Activated T-helper 2 cell treated with anti-CD3 and anti-CD28 coated beads, Interferon-gamma antibody, Interleukin-2, Interleukin-4, amounts not matched to agents 10 μg/mL and 5 μg/mL and 100 μg/mL, durations not matched to agents 14 hours and 24 hours and 36 hours (primary cell): ENCODE data around the gene WASHC2A. TPM values are rescaled to one million over a fixed set of nuclear protein-coding genes. Genes with fewer than 3 reads are reported as not detected.
"Not testable (repeated sequence)": the region's sequence is repeated elsewhere in the genome, so short reads cannot be mapped to it uniquely, and the experiment has no call there.

Experiments used
- DNase-seq: peaks from one replicate; pipeline ENCODE4 v3.0.0; 2021; ENCODE audit warnings: low spot score
- H3K27ac Mint-ChIP-seq: one replicate; pipeline ENCODE4 v1.8.0; 2021; ENCODE audit warnings: mixed read lengths
- H3K27me3 Mint-ChIP-seq: one replicate; pipeline ENCODE4 v1.8.0; 2021; ENCODE audit warnings: low read depth, mixed read lengths
- H3K36me3 Mint-ChIP-seq: one replicate; pipeline ENCODE4 v1.8.0; 2021; ENCODE audit warnings: low read depth, mixed read lengths
- H3K4me1 Mint-ChIP-seq: one replicate; pipeline ENCODE4 v1.8.0; 2021; ENCODE audit warnings: low read depth, mixed read lengths
- H3K4me3 Mint-ChIP-seq: one replicate; pipeline ENCODE4 v1.8.0; 2021; ENCODE audit warnings: low read depth, mild to moderate bottlenecking, moderate library complexity, mixed read lengths
- H3K9me3 Mint-ChIP-seq: one replicate; pipeline ENCODE4 v1.8.0; 2021; ENCODE audit warnings: mixed read lengths
- intact Hi-C: fragments of 100-400 bp; cut with micrococcal nuclease; formaldehyde crosslinking; loops from one replicate; pipeline ENCODE4 v1.15.1; 2023
- total RNA-seq: library from RNA; stranded (reverse); gene quantifications from 2 replicates; pipeline ENCODE4 v1.2.3, GENCODE V29; 2022

WASHC2A gene
- total RNA-seq, 1 donor from 2014 or later, result 23.2 TPM

DNA sequence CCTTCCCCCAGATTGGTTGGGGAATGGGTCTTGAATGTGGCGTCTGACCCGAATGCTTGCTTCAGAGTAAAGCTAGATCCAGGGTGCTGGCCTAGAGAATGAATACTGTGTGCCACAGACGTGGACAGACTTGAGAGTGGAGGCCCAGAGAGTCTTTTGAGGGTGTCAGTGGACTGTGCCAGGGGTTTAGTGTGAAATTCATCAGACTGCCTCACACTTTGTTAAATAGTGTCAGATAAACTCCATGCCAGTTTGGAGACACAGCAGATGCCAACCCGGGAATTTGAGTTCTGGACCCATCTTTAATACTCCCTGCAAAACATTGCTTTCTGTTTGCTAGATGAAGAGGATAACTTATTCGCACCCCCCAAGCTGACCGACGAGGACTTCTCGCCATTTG is 25.2 kb downstream of the WASHC2A start:
- not testable (repeated sequence) for H3K4me1 Mint-ChIP-seq, H3K36me3 Mint-ChIP-seq, H3K4me3 Mint-ChIP-seq

DNA sequence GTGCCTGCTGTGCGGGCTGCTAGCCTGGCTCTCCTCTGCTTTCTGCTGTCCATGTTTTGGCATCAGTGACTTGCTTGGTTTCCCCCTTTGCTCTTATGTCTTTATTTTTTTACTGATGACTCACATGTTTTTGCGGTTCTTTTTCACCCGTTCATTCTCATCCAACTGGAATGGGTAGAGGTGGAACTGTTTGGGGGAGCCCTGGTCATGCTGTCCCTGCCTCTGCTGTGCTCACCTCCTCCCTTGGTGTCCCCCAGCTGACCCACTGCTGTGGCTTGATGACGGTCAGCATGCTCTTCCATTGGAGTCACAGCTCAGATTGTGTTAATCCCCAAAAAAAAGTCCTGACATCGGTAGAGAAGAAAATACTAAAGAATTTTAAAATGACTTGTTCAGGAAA is 26.9 kb downstream of the WASHC2A start:
- H3K27ac Mint-ChIP-seq, intact Hi-C loops: not testable (repeated sequence)

More for the DNA sequence above, 25.2 kb downstream of the WASHC2A start:
- H3K27ac Mint-ChIP-seq, DNase-seq, intact Hi-C loops, H3K9me3 Mint-ChIP-seq, H3K27me3 Mint-ChIP-seq: not testable (repeated sequence)

DNA sequence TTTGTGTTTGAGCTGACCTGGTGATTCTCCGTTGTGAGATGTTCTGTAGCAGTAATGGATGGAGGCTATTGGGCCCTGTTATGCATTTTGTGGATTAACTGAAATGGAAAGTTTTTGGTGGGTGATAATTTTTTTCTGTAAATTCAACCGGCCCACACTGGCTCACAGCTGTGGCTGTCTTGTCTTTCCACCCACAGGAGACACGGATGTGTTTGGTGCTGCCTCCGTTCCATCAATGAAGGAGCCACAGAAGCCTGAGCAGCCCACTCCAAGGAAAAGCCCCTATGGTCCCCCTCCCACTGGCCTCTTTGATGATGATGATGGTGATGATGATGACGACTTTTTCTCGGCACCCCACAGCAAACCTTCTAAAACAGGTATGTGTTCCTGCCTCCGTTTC is 27.6 kb downstream of the WASHC2A start:
- H3K4me1 Mint-ChIP-seq, H3K27me3 Mint-ChIP-seq, H3K36me3 Mint-ChIP-seq, H3K27ac Mint-ChIP-seq, DNase-seq, intact Hi-C loops, H3K4me3 Mint-ChIP-seq, H3K9me3 Mint-ChIP-seq: not testable (repeated sequence)

More for the DNA sequence above, 26.9 kb downstream of the WASHC2A start:
- not testable (repeated sequence) for H3K4me1 Mint-ChIP-seq, H3K36me3 Mint-ChIP-seq, DNase-seq, H3K27me3 Mint-ChIP-seq, H3K9me3 Mint-ChIP-seq, H3K4me3 Mint-ChIP-seq

DNA sequence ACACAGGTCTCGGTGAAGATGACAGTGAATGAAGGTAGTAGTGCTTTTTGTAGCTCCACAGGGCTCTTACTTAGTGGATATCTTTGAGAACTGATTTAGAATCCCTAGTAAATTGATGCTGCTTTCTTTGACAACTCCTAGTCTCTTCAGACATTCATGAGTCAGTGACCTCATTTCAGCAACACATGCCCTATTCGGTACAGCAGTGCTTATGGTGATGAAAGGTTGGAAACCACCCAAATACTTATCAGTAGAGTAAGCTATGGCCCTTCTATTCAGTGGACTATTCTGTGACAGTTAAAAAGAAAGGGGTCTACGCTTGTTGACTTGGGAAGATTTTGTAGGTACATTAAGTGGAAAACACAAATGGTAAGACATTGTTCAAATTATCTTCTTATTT is 29.0 kb downstream of the WASHC2A start:
- H3K4me1 Mint-ChIP-seq, DNase-seq, H3K36me3 Mint-ChIP-seq, H3K4me3 Mint-ChIP-seq, H3K9me3 Mint-ChIP-seq, H3K27ac Mint-ChIP-seq, intact Hi-C loops, H3K27me3 Mint-ChIP-seq: not testable (repeated sequence)

DNA sequence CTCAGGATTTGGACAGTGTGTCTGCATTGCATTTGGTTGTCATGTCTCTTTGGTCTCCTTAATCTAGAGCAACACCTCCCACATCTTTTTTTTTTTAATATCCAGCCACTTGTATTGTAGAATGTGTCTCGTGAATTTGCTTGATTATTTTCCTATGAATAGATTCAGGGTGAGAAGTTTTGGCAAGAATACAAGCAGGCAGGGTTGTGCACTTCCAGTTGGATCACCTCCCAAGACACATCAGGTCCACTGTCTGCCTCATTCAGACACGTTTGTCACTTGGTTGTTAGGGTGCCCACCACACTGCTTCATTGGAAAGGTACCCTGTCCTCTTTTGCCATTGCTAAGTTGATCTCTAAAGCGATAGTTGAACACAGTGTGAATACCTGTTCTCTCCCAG is 30.9 kb downstream of the WASHC2A start:
- H3K4me3 Mint-ChIP-seq, H3K27ac Mint-ChIP-seq, H3K27me3 Mint-ChIP-seq, H3K4me1 Mint-ChIP-seq, H3K36me3 Mint-ChIP-seq, H3K9me3 Mint-ChIP-seq, DNase-seq, intact Hi-C loops: not testable (repeated sequence)

DNA sequence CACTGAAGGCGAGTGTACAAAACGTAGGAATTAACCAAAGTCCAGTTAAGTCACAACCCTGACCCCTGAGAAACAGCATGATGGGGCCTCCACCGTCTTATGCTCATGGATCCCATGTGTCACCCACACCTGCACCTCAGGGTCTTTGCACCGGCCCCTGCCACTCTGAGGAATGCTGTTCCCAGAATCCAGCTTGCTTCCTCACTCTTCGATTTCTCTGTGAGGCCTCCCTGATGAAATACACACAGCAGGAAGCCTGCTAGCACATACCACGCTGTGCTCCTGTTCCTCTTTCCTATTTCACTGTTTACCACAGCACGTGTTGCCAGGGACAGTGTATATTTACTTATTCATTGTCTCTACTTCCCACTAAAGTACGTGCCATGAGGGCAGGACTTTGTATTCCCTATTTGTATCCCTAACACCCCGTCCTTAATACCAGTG is 33.4 kb downstream of the WASHC2A start:
- intact Hi-C loops, H3K9me3 Mint-ChIP-seq, H3K4me3 Mint-ChIP-seq, H3K27ac Mint-ChIP-seq, DNase-seq, H3K4me1 Mint-ChIP-seq, H3K36me3 Mint-ChIP-seq, H3K27me3 Mint-ChIP-seq: not testable (repeated sequence)

DNA sequence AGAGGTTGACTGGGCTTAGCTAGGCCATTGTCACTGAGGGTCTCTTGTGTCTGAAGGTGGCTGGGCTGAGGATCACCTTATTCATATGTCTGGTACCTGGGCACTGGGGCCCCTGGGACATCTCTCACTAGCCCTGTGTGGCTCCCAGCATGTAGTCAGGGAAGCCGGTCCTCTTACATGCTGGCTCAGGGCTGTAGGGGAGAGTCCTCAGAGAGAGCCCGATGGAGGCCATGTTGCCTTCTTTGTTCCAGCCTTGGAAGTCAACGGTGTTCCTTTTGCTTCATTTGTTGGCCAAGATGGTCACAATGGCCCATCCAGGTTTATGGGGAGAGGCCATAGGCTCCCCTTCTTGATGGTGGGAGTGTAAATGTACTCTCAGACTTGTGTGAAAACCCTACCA is 34.0 kb downstream of the WASHC2A start:
- H3K4me1 Mint-ChIP-seq, intact Hi-C loops, H3K4me3 Mint-ChIP-seq, H3K27ac Mint-ChIP-seq, H3K9me3 Mint-ChIP-seq, DNase-seq, H3K27me3 Mint-ChIP-seq, H3K36me3 Mint-ChIP-seq: not testable (repeated sequence)

DNA sequence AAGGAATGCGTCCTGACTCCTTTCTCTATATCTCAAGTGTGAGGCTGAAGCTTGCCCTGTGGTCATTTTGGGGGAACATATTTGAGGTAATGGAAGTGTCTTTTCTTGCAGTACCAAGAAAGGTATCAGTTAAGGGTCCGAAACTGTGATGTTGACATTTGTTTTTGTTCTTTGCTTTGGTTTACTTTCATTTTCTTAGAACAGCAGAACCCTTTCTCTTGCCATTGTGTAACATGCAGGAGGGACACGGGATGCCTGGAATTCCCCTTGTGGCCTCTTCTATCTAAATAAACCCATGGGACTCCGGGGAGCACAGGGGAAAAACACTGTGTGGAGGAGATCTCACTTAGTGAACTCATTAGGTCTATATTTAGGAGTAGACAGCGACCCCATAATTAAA is 34.5 kb downstream of the WASHC2A start:
- H3K27ac Mint-ChIP-seq, H3K4me1 Mint-ChIP-seq, H3K27me3 Mint-ChIP-seq, H3K9me3 Mint-ChIP-seq, H3K36me3 Mint-ChIP-seq, intact Hi-C loops, DNase-seq, H3K4me3 Mint-ChIP-seq: not testable (repeated sequence)

DNA sequence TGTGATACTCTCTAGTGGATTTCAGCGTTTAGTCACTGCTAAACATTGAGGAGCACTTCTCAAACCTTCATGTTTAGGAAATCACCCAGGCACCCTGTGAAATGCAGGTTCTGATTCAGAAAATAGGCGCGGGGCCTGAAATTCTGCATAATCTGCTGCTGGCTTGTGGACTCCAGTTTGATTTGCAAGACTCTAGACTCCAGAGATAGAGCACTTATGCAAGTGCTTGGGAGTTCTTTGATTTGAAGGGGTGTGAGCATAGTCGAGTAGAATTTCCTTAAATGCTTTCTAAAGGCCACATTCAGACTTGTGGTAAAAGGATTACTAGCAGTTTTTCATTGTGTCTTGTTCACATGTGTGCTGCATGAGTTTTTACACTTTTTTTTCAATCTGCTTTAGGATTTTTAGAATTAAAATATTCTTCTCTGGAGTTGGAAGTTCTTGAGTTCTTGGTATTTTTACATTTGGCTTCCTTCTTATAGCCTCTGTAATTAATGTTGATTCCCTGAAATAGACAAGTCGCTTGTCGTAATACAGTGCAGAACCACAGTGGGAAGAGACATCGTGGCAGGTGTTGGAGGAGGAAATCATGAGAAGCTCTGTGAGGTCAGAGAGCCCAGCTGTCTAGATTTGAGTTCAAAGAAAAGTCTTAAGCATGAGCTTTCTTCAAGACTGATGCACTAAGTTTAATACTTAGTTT is 41.4 kb downstream of the WASHC2A start:
- H3K27me3 Mint-ChIP-seq, H3K27ac Mint-ChIP-seq, H3K36me3 Mint-ChIP-seq, intact Hi-C loops, H3K4me3 Mint-ChIP-seq, H3K9me3 Mint-ChIP-seq, DNase-seq, H3K4me1 Mint-ChIP-seq: not testable (repeated sequence)

DNA sequence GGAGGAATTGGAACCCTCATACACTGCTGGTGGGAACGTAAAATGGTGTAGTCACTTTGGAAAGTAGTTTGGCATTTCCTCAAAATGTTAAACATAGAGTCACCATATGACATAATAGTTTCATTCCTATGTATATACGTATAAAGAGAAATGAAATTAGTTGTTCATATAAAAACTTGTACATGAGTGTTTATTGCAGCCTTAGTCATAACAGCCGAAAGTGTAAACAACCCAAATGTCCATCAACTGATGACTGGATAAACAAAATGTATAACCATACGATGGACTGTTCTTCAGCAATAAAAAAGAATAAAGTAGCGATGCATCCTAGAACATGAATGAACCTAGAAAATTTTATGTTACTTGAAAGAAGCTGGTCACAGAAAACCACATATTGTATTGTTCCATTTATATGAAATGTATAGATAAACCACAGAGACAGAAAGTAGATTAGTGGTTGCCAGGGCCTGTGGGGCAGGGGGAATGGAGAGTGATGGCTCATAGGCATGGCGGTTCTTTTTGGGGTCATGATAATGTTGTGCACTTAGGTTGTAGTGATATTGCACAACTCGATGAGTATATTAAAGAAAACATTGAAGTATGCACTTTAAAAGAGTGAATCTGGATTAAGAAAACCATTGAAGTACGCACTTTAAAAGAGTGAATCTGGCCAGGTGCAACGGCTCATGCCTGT is 44.8 kb downstream of the WASHC2A start:
- DNase-seq, H3K27ac Mint-ChIP-seq, intact Hi-C loops, H3K4me1 Mint-ChIP-seq, H3K9me3 Mint-ChIP-seq, H3K27me3 Mint-ChIP-seq, H3K4me3 Mint-ChIP-seq, H3K36me3 Mint-ChIP-seq: not testable (repeated sequence)

DNA sequence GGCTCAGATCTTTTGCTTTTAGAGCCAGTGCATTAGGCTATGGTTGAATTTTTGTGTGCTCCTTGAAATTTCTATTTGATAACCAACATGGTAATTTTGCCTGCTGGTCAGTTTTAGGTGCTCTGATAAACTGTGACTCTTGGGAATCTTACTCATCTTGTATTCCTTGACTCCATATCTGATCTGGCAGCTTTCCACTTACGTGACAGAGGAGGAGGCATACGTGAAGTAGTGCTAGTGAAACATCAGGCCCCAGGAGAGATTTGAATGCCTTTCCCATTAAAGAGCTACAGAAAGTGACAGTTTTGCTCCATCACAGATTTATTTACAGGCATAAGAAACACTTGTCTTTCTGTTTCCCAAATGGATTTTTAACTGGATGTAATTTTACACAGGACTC is 59.0 kb downstream of the WASHC2A start:
- DNase-seq, H3K4me1 Mint-ChIP-seq, H3K4me3 Mint-ChIP-seq, H3K27me3 Mint-ChIP-seq, H3K36me3 Mint-ChIP-seq, H3K9me3 Mint-ChIP-seq, intact Hi-C loops, H3K27ac Mint-ChIP-seq: not testable (repeated sequence)

DNA sequence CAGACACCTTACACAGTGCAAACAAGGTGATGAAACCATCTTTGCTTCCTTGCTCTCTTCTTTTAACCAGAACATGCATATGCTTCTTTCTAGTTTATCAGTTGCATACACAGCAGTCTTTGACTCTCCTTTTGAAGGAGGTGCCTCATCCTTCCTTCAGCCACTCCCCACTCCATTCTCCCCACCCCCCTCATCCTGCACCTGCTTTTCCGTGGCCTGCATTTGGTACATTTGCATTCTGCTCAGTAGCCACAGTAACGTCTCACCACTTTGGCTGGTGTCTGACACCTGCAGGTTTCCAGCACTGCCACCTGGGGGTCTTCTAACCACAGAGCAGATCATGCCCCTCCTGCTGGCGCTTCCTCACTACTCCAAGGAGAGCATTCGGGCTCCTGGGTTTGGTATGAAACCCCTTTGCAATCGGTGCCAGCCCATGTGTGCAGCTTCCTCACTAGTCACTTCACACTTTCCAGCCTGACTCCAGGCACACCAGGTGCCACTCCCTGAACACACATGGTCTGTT is 60.1 kb downstream of the WASHC2A start:
- H3K27ac Mint-ChIP-seq, intact Hi-C loops: not testable (repeated sequence)

DNA sequence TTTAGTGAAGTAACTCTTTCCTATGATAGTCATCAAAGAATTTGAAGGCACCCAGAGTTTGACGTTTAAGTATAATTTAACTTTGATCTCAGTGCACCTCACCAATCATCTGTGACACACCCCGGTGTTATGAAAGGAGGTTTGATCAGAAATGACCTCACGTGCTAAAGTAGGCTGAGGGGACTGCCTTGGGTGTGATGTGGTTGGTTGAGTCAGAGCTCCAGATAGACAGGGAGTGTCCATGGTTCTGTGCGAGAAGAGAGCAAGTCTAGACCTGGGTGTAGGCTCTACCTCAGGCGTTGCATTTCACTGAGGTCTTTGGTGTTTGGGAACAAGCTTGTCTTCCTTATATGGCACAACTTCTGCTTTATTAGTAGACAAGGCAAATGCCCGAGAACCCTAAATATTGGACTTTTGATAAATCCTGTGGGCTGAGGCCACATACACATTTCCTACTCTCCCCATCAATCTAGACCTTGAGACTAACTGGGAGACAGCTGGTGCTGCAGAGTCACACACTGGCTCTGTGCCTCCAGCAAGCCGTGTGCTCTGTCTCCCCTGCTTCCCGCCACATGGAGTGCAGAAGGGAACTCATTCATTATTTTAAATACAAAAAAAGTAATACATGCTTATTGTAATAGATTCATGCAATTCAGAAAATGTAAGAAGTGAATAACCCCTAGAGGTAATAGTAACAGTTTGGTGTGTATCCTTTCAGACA is 63.7 kb downstream of the WASHC2A start:
- H3K9me3 Mint-ChIP-seq, H3K4me3 Mint-ChIP-seq, DNase-seq, intact Hi-C loops, H3K27me3 Mint-ChIP-seq, H3K4me1 Mint-ChIP-seq, H3K27ac Mint-ChIP-seq, H3K36me3 Mint-ChIP-seq: not testable (repeated sequence)

More for the DNA sequence above, 60.1 kb downstream of the WASHC2A start:
- H3K27me3 Mint-ChIP-seq, H3K9me3 Mint-ChIP-seq, DNase-seq, H3K4me1 Mint-ChIP-seq, H3K4me3 Mint-ChIP-seq, H3K36me3 Mint-ChIP-seq: not testable (repeated sequence)
